ENCODE results near the gene TOMM20L.

GRCh38 chr14:58408681-58409215, 13.0 kb downstream of the TOMM20L start:
- TF ChIP-seq SP1 (IDR thresholded peaks at IDR 0.05) (no peak), YY1 (IDR thresholded peaks at IDR 0.05) (no peak), REST (IDR thresholded peaks at IDR 0.05) (no peak), TAF1 (conservative IDR thresholded peaks at IDR 0.05) (no peak), CTCF (IDR thresholded peaks at IDR 0.05; ENCODE audit: low read depth, low read length, missing input control) (no peak), RXRA (IDR thresholded peaks at IDR 0.05) (no peak), GABPA (IDR thresholded peaks at IDR 0.05 in 1 of 2, conservative IDR thresholded peaks at IDR 0.05 in 1 of 2) (no peak), HNF4A (conservative IDR thresholded peaks at IDR 0.05) (no peak)

All from liver (tissue), 3 donors.